ENCODE data around the gene LIN54. TPM values are rescaled to one million over a fixed set of nuclear protein-coding genes. Genes with fewer than 3 reads are reported as not detected.

LIN54 gene
- total and polyA plus RNA-seq, 3 donors from 2014 or later, result 13.2 to 14.6 (median 14.5) TPM

GRCh38 chr4:82909326-82909725 is 101.3 kb downstream of the LIN54 start:
- no peaks in the 10 kb centered on the region for H3K4me1 ChIP-seq
- H3K27ac ChIP-seq, result no peak overlapping the region
- H3K9me3 ChIP-seq, result no peaks in the 10 kb centered on the region
- no peak for DNase-seq
- no peak overlapping the region for H3K4me3 ChIP-seq
- 69 to 76% methylated on average over 1 of the region's 1 CpG for WGBS, 2 donors
- no peaks in the 10 kb centered on the region for H3K36me3 ChIP-seq (ENCODE audit: low read depth, missing control alignments)
- TF ChIP-seq CTCF (IDR thresholded peaks at IDR 0.05), result no peak
- no peak for TF ChIP-seq POLR2A (IDR thresholded peaks at IDR 0.05)
- H3K27me3 ChIP-seq, result no peaks in the 10 kb centered on the region
- intact Hi-C loops (cut with DNase I; ENCODE audit: low total_unique reads), result no loop called here

GRCh38 chr4:82906469-82906868 is 104.2 kb downstream of the LIN54 start:
- no peaks in the 10 kb centered on the region for H3K27me3 ChIP-seq
- no peaks in the 10 kb centered on the region for H3K9me3 ChIP-seq
- no peak overlapping the region for H3K4me3 ChIP-seq
- no peak overlapping the region for H3K27ac ChIP-seq
- H3K36me3 ChIP-seq (ENCODE audit: low read depth, missing control alignments), result no peaks in the 10 kb centered on the region
- DNase-seq, result no peak
- 89 to 96% methylated on average over 3 of the region's 3 CpGs for WGBS, 2 donors
- TF ChIP-seq POLR2A (IDR thresholded peaks at IDR 0.05) (no peak), CTCF (IDR thresholded peaks at IDR 0.05) (no peak)
- H3K4me1 ChIP-seq, result no peaks in the 10 kb centered on the region
- intact Hi-C loops (cut with DNase I; ENCODE audit: low total_unique reads), result no loop called here

- Histone ChIP-seq H3K4me1 (no peaks in the 10 kb centered on the region), H3K27ac (no peak overlapping the region), H3K4me3 (no peak overlapping the region), H3K36me3 (ENCODE audit: low read depth, missing control alignments) (no peaks in the 10 kb centered on the region), H3K27me3 (no peaks in the 10 kb centered on the region), H3K9me3 (no peaks in the 10 kb centered on the region)
- TF ChIP-seq POLR2A (IDR thresholded peaks at IDR 0.05) (no peak), CTCF (IDR thresholded peaks at IDR 0.05) (no peak)
- intact Hi-C loops (cut with DNase I; ENCODE audit: low total_unique reads), result no loop called here
- 91 to 94% methylated on average over 2 of the region's 2 CpGs for WGBS, 2 donors
- DNase-seq, result no peak
These were observed 105.4 kb downstream of the LIN54 start for GRCh38 chr4:82905205-82905604.

DNA sequence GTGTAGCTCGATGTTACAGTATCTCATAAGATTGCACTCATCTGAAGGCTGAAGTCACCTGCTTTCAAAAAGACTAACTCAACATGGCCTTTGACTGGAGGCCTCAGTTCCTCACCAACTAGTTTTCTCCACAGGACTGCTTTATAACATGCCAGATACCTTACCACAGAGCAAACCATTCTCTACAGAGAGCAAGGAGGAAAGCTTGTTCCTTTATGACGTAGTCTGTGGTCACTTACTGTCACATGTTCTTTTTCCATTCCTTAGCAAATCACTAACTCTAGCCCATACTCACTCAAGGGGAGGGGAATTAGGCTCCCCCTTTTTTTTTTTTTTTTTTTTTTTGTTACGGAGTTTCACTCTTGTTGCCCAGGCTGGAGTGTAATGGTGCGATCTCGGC is 106.9 kb downstream of the LIN54 start:
- Histone ChIP-seq H3K4me3 (no peak overlapping the region), H3K27ac (no peak overlapping the region), H3K36me3 (ENCODE audit: low read depth, missing control alignments) (no peaks in the 10 kb centered on the region), H3K9me3 (no peaks in the 10 kb centered on the region), H3K4me1 (peaks cover 3% of the 10 kb centered on the region), H3K27me3 (no peaks in the 10 kb centered on the region)
- DNase-seq, result no peak
- intact Hi-C loops (cut with DNase I; ENCODE audit: low total_unique reads), result no loop called here
- 91 to 94% methylated on average over 5 of the region's 5 CpGs for WGBS, 2 donors
- no peak for TF ChIP-seq POLR2A (IDR thresholded peaks at IDR 0.05)
- no peak for TF ChIP-seq CTCF (IDR thresholded peaks at IDR 0.05)

- no peak for DNase-seq
- TF ChIP-seq CTCF (IDR thresholded peaks at IDR 0.05) (peak in 1 of 3 experiments; percentile 4), POLR2A (IDR thresholded peaks at IDR 0.05) (no peak)
- intact Hi-C loops (cut with DNase I; ENCODE audit: low total_unique reads), result no loop called here
- Histone ChIP-seq H3K27me3 (no peaks in the 10 kb centered on the region), H3K4me1 (peaks cover 15% of the 10 kb centered on the region), H3K4me3 (peak overlapping the region; percentile 72 to 80), H3K9me3 (no peaks in the 10 kb centered on the region), H3K27ac (peak overlapping the region; percentile 99), H3K36me3 (ENCODE audit: low read depth, missing control alignments) (no peaks in the 10 kb centered on the region)
- 0% methylated on average over 8 of the region's 8 CpGs for WGBS, 2 donors
These were observed 109.4 kb downstream of the LIN54 start for GRCh38 chr4:82901183-82901718.

Measured in testis (tissue), 3 donors.